ENCODE measurements around the gene DOK4. TPM values are rescaled to one million over a fixed set of nuclear protein-coding genes. Genes with fewer than 3 reads are reported as not detected.

Gene DOK4
- total RNA-seq, 1 donor from 2014 or later: 69.4 TPM

- Mint-ChIP-seq H3K27me3 (ENCODE audit: unreplicated experiment) (peaks cover 5% of the 10 kb centered on the region), H3K27ac (ENCODE audit: unreplicated experiment) (peak overlapping the region; percentile 50), H3K4me1 (ENCODE audit: unreplicated experiment) (peaks cover 20% of the 10 kb centered on the region), H3K4me3 (ENCODE audit: unreplicated experiment) (peak overlapping the region; percentile 73), H3K36me3 (ENCODE audit: low read depth, unreplicated experiment) (peaks cover 33% of the 10 kb centered on the region), H3K9me3 (ENCODE audit: unreplicated experiment) (no peaks in the 10 kb centered on the region)
- DNase-seq (ENCODE audit: low spot score): no peak
- no peak for TF ChIP-seq CTCF (IDR thresholded peaks at IDR 0.05; ENCODE audit: unreplicated experiment)
These were observed 14.2 kb downstream of the DOK4 start for GRCh38 chr16:57471852-57472664.

DNA sequence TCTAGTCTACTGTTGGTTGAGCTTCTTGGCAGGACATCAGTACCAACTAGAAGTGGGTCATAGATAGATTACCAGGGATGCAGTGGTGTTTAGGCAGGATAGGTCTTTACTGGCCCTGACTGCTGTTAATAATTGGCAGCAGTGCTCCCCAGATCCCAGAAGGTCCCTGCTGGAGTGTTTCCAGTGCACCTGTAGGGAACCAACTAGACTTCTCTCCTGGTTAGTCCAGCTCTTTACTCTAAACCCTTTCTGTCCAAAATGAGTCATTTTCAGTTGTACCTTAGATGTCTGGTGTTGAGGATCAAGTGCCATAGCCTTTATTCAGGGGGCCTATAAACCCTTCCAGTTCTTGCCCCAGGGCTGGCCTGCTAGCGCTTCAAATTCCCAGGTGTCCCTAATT is 15.1 kb downstream of the DOK4 start:
- Mint-ChIP-seq H3K4me3 (ENCODE audit: unreplicated experiment) (no peak overlapping the region), H3K9me3 (ENCODE audit: unreplicated experiment) (no peaks in the 10 kb centered on the region), H3K27ac (ENCODE audit: unreplicated experiment) (no peak overlapping the region), H3K4me1 (ENCODE audit: unreplicated experiment) (peaks cover 17% of the 10 kb centered on the region), H3K36me3 (ENCODE audit: low read depth, unreplicated experiment) (peaks cover 34% of the 10 kb centered on the region), H3K27me3 (ENCODE audit: unreplicated experiment) (peaks cover 4% of the 10 kb centered on the region)
- no peak for TF ChIP-seq CTCF (IDR thresholded peaks at IDR 0.05; ENCODE audit: unreplicated experiment)
- no peak for DNase-seq (ENCODE audit: low spot score)

GRCh38 chr16:57470711-57471110 is 15.6 kb downstream of the DOK4 start:
- H3K27me3 Mint-ChIP-seq (ENCODE audit: unreplicated experiment): peaks cover 4% of the 10 kb centered on the region
- no peak overlapping the region for H3K27ac Mint-ChIP-seq (ENCODE audit: unreplicated experiment)
- no peaks in the 10 kb centered on the region for H3K9me3 Mint-ChIP-seq (ENCODE audit: unreplicated experiment)
- H3K4me1 Mint-ChIP-seq (ENCODE audit: unreplicated experiment): peaks cover 14% of the 10 kb centered on the region
- no peak for TF ChIP-seq CTCF (IDR thresholded peaks at IDR 0.05; ENCODE audit: unreplicated experiment)
- H3K36me3 Mint-ChIP-seq (ENCODE audit: low read depth, unreplicated experiment): peaks cover 39% of the 10 kb centered on the region
- DNase-seq (ENCODE audit: low spot score): no peak
- no peak overlapping the region for H3K4me3 Mint-ChIP-seq (ENCODE audit: unreplicated experiment)

- Mint-ChIP-seq H3K4me1 (ENCODE audit: unreplicated experiment) (peaks cover 10% of the 10 kb centered on the region), H3K36me3 (ENCODE audit: low read depth, unreplicated experiment) (peaks cover 39% of the 10 kb centered on the region), H3K9me3 (ENCODE audit: unreplicated experiment) (no peaks in the 10 kb centered on the region), H3K27me3 (ENCODE audit: unreplicated experiment) (peaks cover 4% of the 10 kb centered on the region), H3K4me3 (ENCODE audit: unreplicated experiment) (no peak overlapping the region), H3K27ac (ENCODE audit: unreplicated experiment) (no peak overlapping the region)
- TF ChIP-seq CTCF (IDR thresholded peaks at IDR 0.05; ENCODE audit: unreplicated experiment): no peak
- no peak for DNase-seq (ENCODE audit: low spot score)
These were observed 16.3 kb downstream of the DOK4 start for GRCh38 chr16:57469917-57470470.

- H3K4me1 Mint-ChIP-seq (ENCODE audit: unreplicated experiment): peaks cover 4% of the 10 kb centered on the region
- H3K9me3 Mint-ChIP-seq (ENCODE audit: unreplicated experiment): no peaks in the 10 kb centered on the region
- H3K27ac Mint-ChIP-seq (ENCODE audit: unreplicated experiment): no peak overlapping the region
- no peak for TF ChIP-seq CTCF (IDR thresholded peaks at IDR 0.05; ENCODE audit: unreplicated experiment)
- peaks cover 39% of the 10 kb centered on the region for H3K36me3 Mint-ChIP-seq (ENCODE audit: low read depth, unreplicated experiment)
- no peak for DNase-seq (ENCODE audit: low spot score)
- H3K27me3 Mint-ChIP-seq (ENCODE audit: unreplicated experiment): peaks cover 4% of the 10 kb centered on the region
- no peak overlapping the region for H3K4me3 Mint-ChIP-seq (ENCODE audit: unreplicated experiment)
These were observed 17.2 kb downstream of the DOK4 start for GRCh38 chr16:57469046-57469445.

Measured in endothelial cell (in vitro differentiated cells).